Measurements from ENCODE around the gene ACSM5. TPM values are rescaled to one million over a fixed set of nuclear protein-coding genes. Genes with fewer than 3 reads are reported as not detected.
A peak's percentile ranks its signal among the peaks of the same experiment; 100 is the strongest.
"Not testable (repeated sequence)": the region's sequence is repeated elsewhere in the genome, so short reads cannot be mapped to it uniquely, and the experiment has no call there.

Gene ACSM5
- total RNA-seq, 4 donors from 2014 or later: 5.6 to 9.6 (median 8.0) TPM

GRCh38 chr16:20410121-20410723 is 888 bp downstream of the ACSM5 start:
- Histone ChIP-seq H3K27ac (peak overlapping the region; percentile 73 to 88 (median 75)), H3K27me3 (no peaks in the 10 kb centered on the region), H3K36me3 (no peaks in the 10 kb centered on the region), H3K4me1 (peaks cover 8 to 14% of the 10 kb centered on the region in 2 donors), H3K4me3 (replicated peaks in 1 of 3) (no peak overlapping the region), H3K9me3 (no peaks in the 10 kb centered on the region)
- no peak for DNase-seq
- intact Hi-C loops (cut with DNase I): no loop called here
- WGBS, 2 donors: 86 to 88% methylated on average over 6 of the region's 6 CpGs
- TF ChIP-seq POLR2A (IDR thresholded peaks at IDR 0.05) (no peak), CTCF (IDR thresholded peaks at IDR 0.05) (no peak)

- 91 to 97% methylated on average over 2 of the region's 2 CpGs for WGBS, 2 donors
- H3K36me3 ChIP-seq: no peaks in the 10 kb centered on the region
- H3K9me3 ChIP-seq: no peaks in the 10 kb centered on the region
- H3K27ac ChIP-seq: no peak overlapping the region
- DNase-seq: no peak
- intact Hi-C loops (cut with DNase I): no loop called here
- no peaks in the 10 kb centered on the region for H3K27me3 ChIP-seq
- peaks cover 8 to 14% of the 10 kb centered on the region in 2 donors for H3K4me1 ChIP-seq
- no peak overlapping the region for H3K4me3 ChIP-seq (replicated peaks in 1 of 3)
- TF ChIP-seq POLR2A (IDR thresholded peaks at IDR 0.05): no peak
These were observed 1.7 kb downstream of the ACSM5 start for GRCh38 chr16:20411055-20411454.

DNA sequence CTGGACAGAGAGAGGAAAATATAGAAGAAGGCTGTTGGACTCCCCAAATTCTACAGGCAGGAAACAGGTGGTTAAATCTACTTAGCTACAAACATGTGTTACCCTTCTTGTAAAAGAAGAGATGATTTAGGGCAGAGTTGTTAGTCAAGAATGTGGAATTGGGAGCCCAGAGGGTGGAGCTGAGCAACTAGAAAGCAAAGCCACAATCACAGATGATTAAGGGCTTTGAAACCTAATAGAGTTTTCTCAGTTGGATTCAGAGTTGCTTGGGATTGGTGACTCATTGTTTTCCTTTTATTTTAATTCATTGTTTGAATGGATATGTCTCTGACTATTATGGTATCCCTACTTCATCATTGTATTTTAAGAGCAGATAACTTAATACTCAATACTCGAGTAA is 6.2 kb downstream of the ACSM5 start:
- peaks cover 0 to 1% of the 10 kb centered on the region in 2 donors for H3K4me1 ChIP-seq
- WGBS, 2 donors: 81 to 82% methylated on average over 1 of the region's 1 CpG
- intact Hi-C loops (cut with DNase I): no loop called here
- no peak overlapping the region for H3K27ac ChIP-seq
- no peak for DNase-seq
- no peaks in the 10 kb centered on the region for H3K27me3 ChIP-seq
- H3K36me3 ChIP-seq: no peaks in the 10 kb centered on the region
- no peak overlapping the region for H3K4me3 ChIP-seq (replicated peaks in 1 of 3)
- no peak for TF ChIP-seq POLR2A (IDR thresholded peaks at IDR 0.05)
- no peaks in the 10 kb centered on the region for H3K9me3 ChIP-seq

DNA sequence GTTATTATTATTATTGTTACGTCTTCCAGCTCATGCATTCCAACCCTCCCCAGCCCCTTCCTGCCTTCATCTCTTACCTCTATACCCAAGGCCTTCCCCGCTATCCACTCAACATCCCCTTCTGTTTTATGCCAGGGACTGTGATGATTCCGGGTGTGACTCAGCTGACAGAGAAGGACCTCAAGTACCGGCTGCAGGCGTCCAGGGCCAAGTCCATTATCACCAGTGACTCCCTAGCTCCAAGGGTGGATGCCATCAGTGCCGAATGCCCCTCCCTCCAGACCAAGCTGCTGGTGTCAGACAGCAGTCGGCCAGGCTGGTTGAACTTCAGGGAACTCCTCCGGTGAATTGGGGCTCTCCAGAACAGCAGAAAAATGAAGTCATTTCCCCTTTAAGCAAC is 9.8 kb downstream of the ACSM5 start:
- intact Hi-C loops (cut with DNase I); H3K36me3 ChIP-seq; H3K4me1 ChIP-seq; H3K27me3 ChIP-seq; H3K27ac ChIP-seq; H3K9me3 ChIP-seq; H3K4me3 ChIP-seq (replicated peaks in 1 of 3); DNase-seq: not testable (repeated sequence)
- 79 to 83% methylated on average over 8 of the region's 8 CpGs for WGBS, 2 donors

GRCh38 chr16:20421748-20422147 is 12.4 kb downstream of the ACSM5 start:
- H3K36me3 ChIP-seq; intact Hi-C loops (cut with DNase I); H3K4me3 ChIP-seq (replicated peaks in 1 of 3); H3K27ac ChIP-seq; H3K4me1 ChIP-seq; H3K9me3 ChIP-seq; DNase-seq; H3K27me3 ChIP-seq: not testable (repeated sequence)
- WGBS, 2 donors: 73 to 85% methylated on average over 2 of the region's 2 CpGs

DNA sequence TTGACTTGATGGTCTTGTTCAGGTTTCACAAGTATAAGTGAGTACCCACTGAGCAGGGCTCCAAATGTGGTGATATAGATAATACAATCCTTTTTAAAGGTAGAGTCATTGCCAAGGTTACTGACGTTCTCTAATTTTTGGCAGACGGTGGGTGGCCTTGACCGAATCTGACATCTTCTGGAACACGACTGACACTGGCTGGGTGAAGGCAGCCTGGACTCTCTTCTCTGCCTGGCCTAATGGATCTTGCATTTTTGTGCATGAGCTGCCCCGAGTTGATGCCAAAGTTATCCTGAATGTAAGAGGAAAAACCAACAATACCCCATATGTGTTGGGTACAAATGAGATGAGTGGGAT is 14.4 kb downstream of the ACSM5 start:
- H3K27ac ChIP-seq; intact Hi-C loops (cut with DNase I); DNase-seq; H3K4me3 ChIP-seq (replicated peaks in 1 of 3); H3K36me3 ChIP-seq; H3K27me3 ChIP-seq; H3K9me3 ChIP-seq; H3K4me1 ChIP-seq: not testable (repeated sequence)
- WGBS, 2 donors: 88 to 90% methylated on average over 5 of the region's 5 CpGs

DNA sequence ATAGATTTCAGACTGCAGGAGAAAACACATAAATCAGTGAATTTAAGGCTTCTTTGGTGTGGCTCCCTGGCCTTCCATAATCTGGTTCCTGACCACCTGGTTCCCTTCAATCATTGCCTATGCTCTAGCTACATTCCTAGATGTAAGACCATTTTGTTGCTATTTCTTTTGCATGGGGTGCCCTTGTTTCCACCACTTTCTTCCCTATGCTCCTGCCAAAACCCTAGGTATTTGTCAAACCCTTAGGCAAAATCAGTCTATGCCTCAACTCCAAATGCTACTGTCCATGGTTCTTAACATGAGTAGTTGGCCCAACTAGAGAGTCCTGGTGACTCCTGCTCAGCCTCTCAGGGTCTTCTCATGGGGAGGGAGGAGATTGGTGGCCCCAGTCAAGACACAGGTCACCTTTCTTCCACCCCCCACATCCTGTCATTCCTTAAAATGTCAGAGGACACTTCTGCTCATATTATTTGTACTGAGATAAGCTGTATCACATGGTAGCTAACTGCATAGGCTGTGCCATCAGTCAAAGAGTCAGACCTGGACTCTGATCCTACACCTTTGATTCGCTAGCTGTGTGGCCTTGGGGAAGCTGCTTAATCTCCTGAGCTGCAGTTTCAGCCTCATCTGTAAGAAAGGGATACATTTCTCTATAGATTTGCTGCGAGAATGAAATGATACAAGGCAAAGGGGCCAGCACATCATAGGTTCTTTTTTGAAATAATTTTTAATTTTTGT is 15.0 kb downstream of the ACSM5 start:
- Histone ChIP-seq H3K4me3 (replicated peaks in 1 of 3) (no peak overlapping the region), H3K9me3 (no peaks in the 10 kb centered on the region), H3K4me1 (no peaks in the 10 kb centered on the region), H3K36me3 (no peaks in the 10 kb centered on the region), H3K27ac (no peak overlapping the region), H3K27me3 (no peaks in the 10 kb centered on the region)
- no peak for DNase-seq
- 77 to 83% methylated on average over 2 of the region's 2 CpGs for WGBS, 2 donors
- intact Hi-C loops (cut with DNase I): no loop called here
- TF ChIP-seq CTCF (IDR thresholded peaks at IDR 0.05) (no peak), POLR2A (IDR thresholded peaks at IDR 0.05) (no peak)

DNA sequence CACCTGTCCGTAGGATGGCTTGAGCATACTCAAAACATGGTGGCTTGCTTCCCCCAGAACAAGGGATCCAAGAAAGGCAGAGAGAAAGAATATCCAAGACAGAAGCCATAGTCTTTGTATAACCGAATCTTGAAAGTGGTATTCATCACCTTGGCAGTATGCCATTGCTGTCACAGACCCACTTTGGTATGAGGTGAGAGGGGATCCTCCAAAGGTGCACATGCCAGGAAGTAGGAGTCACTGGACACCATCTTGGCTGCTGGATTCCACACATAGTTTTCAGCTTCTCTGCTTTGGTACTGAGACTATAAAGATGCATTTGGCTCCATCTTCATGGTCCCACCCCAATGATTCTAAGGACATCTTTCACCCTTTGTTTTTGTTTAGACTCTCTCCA is 18.1 kb downstream of the ACSM5 start:
- not testable (repeated sequence) for H3K36me3 ChIP-seq

GRCh38 chr16:20429499-20429898 is 20.2 kb downstream of the ACSM5 start:
- H3K27me3 ChIP-seq; H3K9me3 ChIP-seq; H3K4me1 ChIP-seq; DNase-seq; H3K4me3 ChIP-seq (replicated peaks in 1 of 3); H3K36me3 ChIP-seq; intact Hi-C loops (cut with DNase I); H3K27ac ChIP-seq: not testable (repeated sequence)
- WGBS, 2 donors: 78 to 86% methylated on average over 7 of the region's 7 CpGs

More for the DNA sequence above, 18.1 kb downstream of the ACSM5 start:
- DNase-seq; H3K27ac ChIP-seq; H3K9me3 ChIP-seq; H3K4me1 ChIP-seq; H3K4me3 ChIP-seq (replicated peaks in 1 of 3); intact Hi-C loops (cut with DNase I); H3K27me3 ChIP-seq: not testable (repeated sequence)
- 44 to 74% methylated on average over 2 of the region's 2 CpGs for WGBS, 2 donors

DNA sequence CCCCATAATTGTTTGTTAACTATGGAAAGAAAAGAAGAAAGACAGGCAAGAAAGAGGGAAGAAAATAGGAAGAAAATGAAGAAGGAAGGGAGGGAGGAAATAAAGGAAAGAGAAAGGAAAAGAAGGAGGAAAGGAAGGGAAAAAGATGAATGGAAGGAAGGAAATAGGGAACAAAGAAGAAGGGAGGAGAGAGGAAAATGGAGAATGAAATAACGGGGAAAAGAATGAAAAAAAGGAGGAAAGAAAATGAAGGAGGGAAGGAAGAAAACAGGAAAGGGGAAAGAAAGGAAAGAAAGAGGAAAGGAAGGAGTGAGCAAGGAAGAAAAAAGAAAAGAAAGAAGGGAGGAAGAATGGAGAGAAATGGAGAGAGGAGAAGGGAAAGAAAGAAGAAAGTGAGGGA is 21.1 kb downstream of the ACSM5 start:
- DNase-seq; H3K9me3 ChIP-seq; H3K4me3 ChIP-seq (replicated peaks in 1 of 3); H3K36me3 ChIP-seq; H3K27me3 ChIP-seq; H3K27ac ChIP-seq; H3K4me1 ChIP-seq; intact Hi-C loops (cut with DNase I): not testable (repeated sequence)
- 76 to 87% methylated on average over 1 of the region's 1 CpG for WGBS, 2 donors
